Stomach smooth muscle (tissue), 2 donors: ENCODE results near the gene OPN5.
"Not testable (repeated sequence)": the region's sequence is repeated elsewhere in the genome, so short reads cannot be mapped to it uniquely, and the experiment has no call there.

Experiments used
- H3K27ac ChIP-seq: one replicate; pipeline ENCODE4 v1.7.0; 2013; ENCODE audit warnings: mild to moderate bottlenecking, low read length, inconsistent platforms
- H3K27me3 ChIP-seq, 2 donors: one replicate each; pipeline ENCODE4 v1.7.0; 2013; ENCODE audit warnings: low read length in 2 of 2; ENCODE audit not compliant: insufficient read depth in 2 of 2, control insufficient read depth in 1 of 2
- H3K36me3 ChIP-seq, 2 donors: one replicate each; pipeline ENCODE4 v1.7.0; 2013; ENCODE audit warnings: low read length in 2 of 2; ENCODE audit not compliant: control insufficient read depth in 2 of 2, insufficient read depth in 2 of 2
- H3K4me1 ChIP-seq: one replicate; pipeline ENCODE4 v1.7.0; 2013; ENCODE audit warnings: low read length; ENCODE audit not compliant: control insufficient read depth, insufficient read depth
- H3K4me3 ChIP-seq, 2 donors: one replicate each; pipeline ENCODE4 v1.7.0; 2013; ENCODE audit warnings: low read length in 2 of 2
- H3K9ac ChIP-seq, 2 donors: one replicate each; pipeline ENCODE4 v1.7.0; 2013; ENCODE audit warnings: low read length in 2 of 2, mild to moderate bottlenecking in 1 of 2
- H3K9me3 ChIP-seq, 2 donors: one replicate each; pipeline ENCODE4 v1.7.0; 2013; ENCODE audit warnings: low read length in 2 of 2; ENCODE audit not compliant: control insufficient read depth in 2 of 2
- donor health status: healthy.
- donor health status: Pancreatic carcinoma.

Gene OPN5, protein sequence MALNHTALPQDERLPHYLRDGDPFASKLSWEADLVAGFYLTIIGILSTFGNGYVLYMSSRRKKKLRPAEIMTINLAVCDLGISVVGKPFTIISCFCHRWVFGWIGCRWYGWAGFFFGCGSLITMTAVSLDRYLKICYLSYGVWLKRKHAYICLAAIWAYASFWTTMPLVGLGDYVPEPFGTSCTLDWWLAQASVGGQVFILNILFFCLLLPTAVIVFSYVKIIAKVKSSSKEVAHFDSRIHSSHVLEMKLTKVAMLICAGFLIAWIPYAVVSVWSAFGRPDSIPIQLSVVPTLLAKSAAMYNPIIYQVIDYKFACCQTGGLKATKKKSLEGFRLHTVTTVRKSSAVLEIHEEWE

DNA sequence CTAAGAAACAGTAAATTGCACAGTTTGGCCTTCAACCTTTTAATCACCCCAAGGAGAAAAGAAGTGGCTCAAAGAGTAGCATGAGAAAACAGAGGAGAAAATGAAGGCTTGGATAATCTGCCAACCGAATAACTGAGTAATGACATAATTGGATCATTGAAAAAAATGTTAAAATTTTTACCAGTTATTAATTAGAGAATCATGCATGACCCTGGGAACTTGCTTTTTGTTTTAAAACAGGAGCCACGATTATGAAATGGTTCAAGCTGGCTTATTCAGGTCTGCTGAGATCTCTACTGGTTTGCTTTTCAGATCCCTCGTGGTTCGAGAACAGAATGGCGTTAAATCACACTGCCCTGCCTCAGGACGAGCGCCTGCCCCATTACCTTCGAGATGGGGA, at the start of gene OPN5:
Gene OPN5 (plus strand): TSS at position 301 of the 400 bp plus-strand sequence. CDS start 35 bp downstream, at position 336.
- H3K4me1 ChIP-seq = no peaks in the 10 kb centered on the region

DNA sequence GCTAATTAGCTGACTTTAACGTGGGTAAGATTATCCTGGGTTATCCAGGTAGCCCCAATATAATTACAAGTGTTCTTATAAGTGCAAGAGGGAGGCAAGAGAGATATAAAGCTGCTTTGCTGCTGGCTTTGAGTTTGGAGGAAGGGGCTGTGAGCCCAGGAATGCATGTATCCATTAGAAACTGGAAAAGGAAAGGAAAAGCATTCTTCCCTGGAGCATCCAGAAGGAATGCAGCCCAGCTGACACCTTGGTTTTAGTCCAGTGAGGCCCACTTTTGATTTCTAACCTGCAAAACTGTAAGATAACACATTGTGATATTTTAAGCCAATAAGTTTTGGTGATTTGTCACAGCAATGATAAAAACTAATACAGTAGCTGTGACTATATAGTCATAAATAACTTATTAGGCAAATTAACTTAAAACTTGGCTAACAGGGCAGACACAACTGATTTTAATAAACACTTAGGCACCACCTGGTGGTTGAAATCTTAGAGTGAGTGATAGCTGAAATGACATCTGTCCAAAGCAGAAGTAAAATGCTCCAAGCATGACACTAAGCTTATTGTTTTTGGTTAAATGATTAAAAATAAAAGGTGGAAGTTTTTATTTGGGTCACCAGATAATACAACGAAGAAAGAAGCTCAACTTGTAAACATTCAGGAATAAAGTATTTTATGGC, 47.8 kb upstream of the OPN5 start:
- H3K27ac ChIP-seq = no peak overlapping the region
- no peaks in the 10 kb centered on the region for H3K27me3 ChIP-seq
- no peaks in the 10 kb centered on the region for H3K9me3 ChIP-seq
- no peak overlapping the region for H3K9ac ChIP-seq
- no peak overlapping the region for H3K4me3 ChIP-seq
- no peaks in the 10 kb centered on the region for H3K36me3 ChIP-seq
- H3K4me1 ChIP-seq = no peaks in the 10 kb centered on the region

More for the DNA sequence above, at the start of gene OPN5:
- Histone ChIP-seq H3K4me3 (no peak within 1 kb of the TSS), H3K27ac (no peak within 1 kb of the TSS), H3K27me3 (peaks cover 0 to 2% of the 10 kb centered on the region in 2 donors), H3K9ac (no peak within 1 kb of the TSS), H3K9me3 (no peaks in the 10 kb centered on the region), H3K36me3 (no peaks in the 10 kb centered on the region)

DNA sequence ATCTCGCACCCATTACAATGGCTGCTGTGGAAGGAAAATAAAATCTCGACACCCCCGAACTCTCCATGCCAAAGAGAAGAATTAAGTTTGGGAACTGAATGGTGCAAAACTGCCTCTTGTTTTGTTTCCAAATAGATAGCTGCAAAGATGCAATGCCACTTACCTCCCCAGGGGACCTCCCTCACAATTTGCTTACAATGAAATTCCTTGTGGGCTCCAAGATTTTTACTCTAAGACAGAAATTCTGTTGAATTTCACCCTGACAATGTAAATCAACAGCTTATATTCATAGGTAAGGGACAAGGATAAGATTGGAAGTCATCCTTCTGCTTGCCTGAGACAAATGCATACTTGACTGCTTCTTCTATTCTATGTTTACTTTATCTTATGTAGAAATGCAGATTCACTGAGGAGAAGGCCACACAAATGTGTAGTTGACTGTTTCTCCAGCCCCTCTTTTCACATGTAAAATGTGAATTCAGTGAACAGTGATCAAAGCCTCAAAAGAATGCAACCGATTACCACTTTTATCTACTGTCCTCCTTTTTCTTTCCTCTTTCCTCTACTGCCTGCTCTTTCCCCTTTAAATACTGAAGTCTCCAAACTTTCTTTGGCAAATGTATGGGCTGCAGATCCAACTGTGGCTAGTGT, 46.9 kb upstream of the OPN5 start:
- no peaks in the 10 kb centered on the region for H3K4me1 ChIP-seq
- no peak overlapping the region for H3K27ac ChIP-seq
- no peaks in the 10 kb centered on the region for H3K36me3 ChIP-seq
- no peak overlapping the region for H3K4me3 ChIP-seq
- H3K27me3 ChIP-seq = no peaks in the 10 kb centered on the region
- no peak overlapping the region for H3K9ac ChIP-seq
- no peaks in the 10 kb centered on the region for H3K9me3 ChIP-seq

DNA sequence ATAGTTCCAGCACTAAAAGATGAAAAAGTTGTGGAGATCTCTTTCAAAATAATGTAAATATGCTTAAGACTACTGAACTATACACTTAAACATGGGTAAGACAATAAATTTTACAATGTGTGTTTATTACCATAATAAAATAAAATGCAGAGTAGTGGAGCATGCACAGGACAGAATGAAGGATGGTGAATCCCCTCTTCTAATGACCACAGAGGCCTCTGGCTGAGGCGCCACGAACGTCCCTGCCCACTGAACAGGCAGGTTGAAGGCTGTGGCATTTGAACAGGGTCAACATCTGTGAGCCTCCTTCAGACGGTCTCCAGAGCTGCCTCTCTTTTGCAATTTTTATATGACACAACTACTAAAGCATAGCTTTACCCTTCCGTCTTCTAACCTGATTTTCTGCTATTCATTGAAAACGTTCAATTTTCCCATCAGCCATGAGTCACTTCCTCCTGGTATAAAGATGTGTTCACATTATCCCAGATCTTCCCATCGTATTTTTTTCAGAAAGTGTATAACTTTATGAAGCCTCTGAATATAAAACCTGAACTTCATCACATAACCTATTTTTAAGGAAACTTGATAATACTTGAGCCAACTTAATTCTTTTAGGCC, 45.6 kb upstream of the OPN5 start:
- no peaks in the 10 kb centered on the region for H3K27me3 ChIP-seq
- no peaks in the 10 kb centered on the region for H3K4me1 ChIP-seq
- H3K9me3 ChIP-seq = no peaks in the 10 kb centered on the region
- no peak overlapping the region for H3K9ac ChIP-seq
- H3K27ac ChIP-seq = no peak overlapping the region
- no peaks in the 10 kb centered on the region for H3K36me3 ChIP-seq
- H3K4me3 ChIP-seq = no peak overlapping the region

DNA sequence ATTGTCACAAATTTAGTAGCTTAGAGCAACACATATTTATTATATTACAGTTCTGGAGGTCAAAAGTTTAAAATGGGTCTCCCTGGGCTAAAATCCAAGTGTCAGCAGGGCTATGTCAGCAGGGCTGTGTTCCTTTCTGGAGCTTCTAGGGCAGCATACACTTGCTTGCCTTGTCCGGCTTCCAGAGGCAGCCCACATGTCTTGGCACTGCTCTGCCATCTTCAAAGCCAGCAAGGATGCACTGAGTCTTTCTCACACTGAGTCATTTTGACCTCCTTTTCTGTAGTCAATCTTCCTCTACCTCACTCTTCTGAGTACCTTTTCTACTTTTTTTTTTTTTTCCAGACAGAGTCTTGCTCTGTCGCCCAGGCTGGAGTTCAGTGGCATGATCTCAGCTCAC, 44.4 kb upstream of the OPN5 start:
- Histone ChIP-seq H3K27me3 (no peaks in the 10 kb centered on the region), H3K36me3 (no peaks in the 10 kb centered on the region), H3K9me3 (no peaks in the 10 kb centered on the region), H3K9ac (no peak overlapping the region), H3K27ac (no peak overlapping the region), H3K4me3 (no peak overlapping the region), H3K4me1 (no peaks in the 10 kb centered on the region)

DNA sequence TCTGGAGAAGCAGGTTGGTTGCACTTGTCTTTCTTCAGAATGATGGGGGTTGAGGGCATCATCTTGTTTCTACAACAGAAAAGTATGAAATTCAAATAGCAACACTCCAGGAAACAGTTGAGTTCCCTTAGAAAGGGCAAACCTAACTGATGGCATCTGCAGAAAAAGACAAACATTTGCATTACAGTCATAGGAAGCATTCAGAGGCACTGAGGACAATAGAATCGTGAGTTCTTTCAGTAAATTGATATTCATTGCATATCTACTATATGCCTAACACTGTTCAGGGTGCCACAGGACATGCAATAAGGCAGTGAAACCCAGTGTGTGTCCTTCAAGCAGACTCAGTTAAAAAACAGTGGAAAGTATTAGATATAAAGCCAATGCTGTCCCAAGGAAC, 41.1 kb upstream of the OPN5 start:
- Histone ChIP-seq H3K27me3 (no peaks in the 10 kb centered on the region), H3K9me3 (no peaks in the 10 kb centered on the region), H3K36me3 (no peaks in the 10 kb centered on the region), H3K27ac (no peak overlapping the region), H3K9ac (no peak overlapping the region), H3K4me1 (no peaks in the 10 kb centered on the region), H3K4me3 (no peak overlapping the region)

DNA sequence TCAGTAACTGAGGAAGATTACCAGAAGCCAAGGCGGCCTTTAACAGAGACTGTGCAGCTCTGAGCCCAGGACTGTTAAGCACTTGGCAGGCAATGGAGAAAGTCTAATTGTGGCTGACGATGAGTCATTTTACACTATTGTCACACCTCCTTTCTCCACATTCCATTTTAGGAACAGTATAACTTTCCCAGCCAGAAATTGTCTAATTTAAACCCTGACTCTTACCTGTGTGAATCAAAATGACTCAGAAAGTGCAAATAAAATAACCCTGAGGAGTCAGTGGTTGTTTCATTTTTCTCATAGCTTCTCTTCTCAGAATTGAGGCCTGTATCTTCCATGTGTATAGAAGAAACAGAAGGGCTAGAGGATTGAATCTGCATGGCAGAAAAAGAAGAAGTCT, 40.0 kb upstream of the OPN5 start:
- Histone ChIP-seq H3K9ac (no peak overlapping the region), H3K4me3 (no peak overlapping the region), H3K4me1 (no peaks in the 10 kb centered on the region), H3K27ac (no peak overlapping the region), H3K36me3 (no peaks in the 10 kb centered on the region), H3K27me3 (no peaks in the 10 kb centered on the region), H3K9me3 (no peaks in the 10 kb centered on the region)

DNA sequence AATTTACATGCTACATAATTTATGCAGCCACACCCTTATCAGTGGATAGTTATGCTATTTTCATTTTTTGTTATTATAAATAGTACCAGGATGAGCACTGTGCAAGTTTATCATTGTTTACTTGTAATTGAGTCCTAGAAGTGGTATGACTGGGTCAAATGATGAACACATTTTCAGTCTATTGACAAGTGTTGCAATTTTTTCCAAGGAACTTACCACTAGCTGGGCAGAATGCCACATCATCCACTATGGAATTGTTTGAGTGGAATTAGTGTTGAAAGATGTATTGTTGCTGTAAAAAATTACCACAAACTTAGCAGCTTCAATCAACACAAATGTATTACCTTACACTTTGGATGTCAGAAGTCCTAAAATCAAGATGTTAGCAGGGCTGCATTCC, 38.1 kb upstream of the OPN5 start:
- no peak overlapping the region for H3K27ac ChIP-seq
- H3K4me3 ChIP-seq = no peak overlapping the region
- no peaks in the 10 kb centered on the region for H3K27me3 ChIP-seq

DNA sequence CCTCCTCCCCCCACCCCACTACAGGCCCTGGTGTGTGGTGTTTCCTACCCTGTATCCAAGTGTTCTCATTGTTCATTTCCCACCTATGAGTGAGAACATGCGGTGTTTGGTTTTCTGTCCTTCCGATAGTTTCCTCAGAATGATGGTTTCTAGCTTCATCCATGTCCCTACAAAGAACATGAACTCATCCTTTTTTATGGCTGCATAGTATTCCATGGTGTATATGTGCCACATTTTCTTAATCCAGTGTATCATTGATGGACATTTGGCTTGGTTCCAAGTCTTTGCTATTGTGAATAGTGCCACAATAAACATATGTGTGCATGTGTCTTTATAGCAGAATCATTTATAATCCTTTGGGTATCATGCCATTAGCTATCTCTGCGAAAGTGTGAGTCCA, 36.6 kb upstream of the OPN5 start:
- not testable (repeated sequence) for H3K9me3 ChIP-seq, H3K36me3 ChIP-seq, H3K27me3 ChIP-seq, H3K27ac ChIP-seq, H3K4me1 ChIP-seq, H3K4me3 ChIP-seq, H3K9ac ChIP-seq

More for the DNA sequence above, 38.1 kb upstream of the OPN5 start:
- H3K9me3 ChIP-seq = no peaks in the 10 kb centered on the region
- no peaks in the 10 kb centered on the region for H3K36me3 ChIP-seq
- H3K9ac ChIP-seq = no peak overlapping the region
- H3K4me1 ChIP-seq = no peaks in the 10 kb centered on the region

DNA sequence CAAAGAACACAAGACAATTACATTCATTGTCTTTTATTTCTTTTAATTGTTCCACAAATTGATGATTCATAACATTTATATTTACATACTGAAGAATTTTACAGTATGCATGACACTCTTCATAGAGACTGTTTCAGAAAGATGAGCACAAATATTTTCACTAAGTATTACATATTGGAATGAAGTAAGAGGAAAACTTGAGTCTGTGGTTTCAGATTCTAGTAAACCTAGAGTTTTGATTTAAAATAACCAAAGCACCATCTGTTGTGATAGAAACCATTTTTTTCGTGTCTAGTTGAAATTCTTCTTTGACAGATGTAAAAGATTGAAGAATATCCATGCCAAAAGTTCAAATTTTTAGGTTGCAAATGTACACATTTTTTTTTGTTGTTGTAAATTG, 32.1 kb upstream of the OPN5 start:
- Histone ChIP-seq H3K27me3 (no peaks in the 10 kb centered on the region), H3K4me1 (no peaks in the 10 kb centered on the region), H3K27ac (no peak overlapping the region), H3K4me3 (no peak overlapping the region), H3K9me3 (no peaks in the 10 kb centered on the region), H3K36me3 (no peaks in the 10 kb centered on the region), H3K9ac (no peak overlapping the region)
